ENCODE measurements around the gene PLPP3.

Gene PLPP3

GRCh38 chr1:56468518-56468917, 110.8 kb downstream of the PLPP3 start:
- Histone ChIP-seq H3K36me3 (ENCODE audit: control insufficient read depth, insufficient read depth, low read length) (no peaks in the 10 kb centered on the region), H3K4me1 (ENCODE audit: control insufficient read depth, insufficient read depth, low read length) (no peaks in the 10 kb centered on the region), H3K27ac (ENCODE audit: insufficient read depth, low read depth, low read length, poor library complexity, severe bottlenecking) (no peak overlapping the region), H3K27me3 (ENCODE audit: control insufficient read depth, insufficient read depth, low read length, poor library complexity, severe bottlenecking) (no peaks in the 10 kb centered on the region), H3K9me3 (ENCODE audit: control insufficient read depth, low read length) (no peaks in the 10 kb centered on the region), H3K4me3 (ENCODE audit: insufficient read depth, low read depth, low read length) (no peak overlapping the region)
- WGBS, 2 experiments = 91 to 95% methylated on average over 7 of the region's 7 CpGs

GRCh38 chr1:56466538-56466937, 112.8 kb downstream of the PLPP3 start:
- 93 to 96% methylated on average over 1 of the region's 1 CpG for whole genome bisulfite sequencing, 2 experiments
- no peaks in the 10 kb centered on the region for H3K9me3 ChIP-seq (ENCODE audit: control insufficient read depth, low read length)

GRCh38 chr1:56464294-56464693, 115.1 kb downstream of the PLPP3 start:
- Histone ChIP-seq H3K9me3 (ENCODE audit: control insufficient read depth, low read length) (no peaks in the 10 kb centered on the region), H3K27me3 (ENCODE audit: control insufficient read depth, insufficient read depth, low read length, poor library complexity, severe bottlenecking) (no peaks in the 10 kb centered on the region), H3K4me3 (ENCODE audit: insufficient read depth, low read depth, low read length) (no peak overlapping the region), H3K27ac (ENCODE audit: insufficient read depth, low read depth, low read length, poor library complexity, severe bottlenecking) (no peak overlapping the region), H3K36me3 (ENCODE audit: control insufficient read depth, insufficient read depth, low read length) (no peaks in the 10 kb centered on the region), H3K4me1 (ENCODE audit: control insufficient read depth, insufficient read depth, low read length) (no peaks in the 10 kb centered on the region)
- WGBS, 2 experiments = 94 to 96% methylated on average over 4 of the region's 4 CpGs

More at GRCh38 chr1:56466538-56466937, 112.8 kb downstream of the PLPP3 start:
- H3K27ac ChIP-seq (ENCODE audit: insufficient read depth, low read depth, low read length, poor library complexity, severe bottlenecking) = no peak overlapping the region
- H3K4me3 ChIP-seq (ENCODE audit: insufficient read depth, low read depth, low read length) = no peak overlapping the region
- H3K27me3 ChIP-seq (ENCODE audit: control insufficient read depth, insufficient read depth, low read length, poor library complexity, severe bottlenecking) = no peaks in the 10 kb centered on the region
- no peaks in the 10 kb centered on the region for H3K36me3 ChIP-seq (ENCODE audit: control insufficient read depth, insufficient read depth, low read length)
- H3K4me1 ChIP-seq (ENCODE audit: control insufficient read depth, insufficient read depth, low read length) = no peaks in the 10 kb centered on the region

GRCh38 chr1:56463376-56463775, 116.0 kb downstream of the PLPP3 start:
- Histone ChIP-seq H3K27ac (ENCODE audit: insufficient read depth, low read depth, low read length, poor library complexity, severe bottlenecking) (no peak overlapping the region), H3K4me1 (ENCODE audit: control insufficient read depth, insufficient read depth, low read length) (no peaks in the 10 kb centered on the region), H3K4me3 (ENCODE audit: insufficient read depth, low read depth, low read length) (no peak overlapping the region), H3K27me3 (ENCODE audit: control insufficient read depth, insufficient read depth, low read length, poor library complexity, severe bottlenecking) (no peaks in the 10 kb centered on the region), H3K9me3 (ENCODE audit: control insufficient read depth, low read length) (no peaks in the 10 kb centered on the region), H3K36me3 (ENCODE audit: control insufficient read depth, insufficient read depth, low read length) (no peaks in the 10 kb centered on the region)
- 91 to 95% methylated on average over 1 of the region's 1 CpG for WGBS, 2 experiments

- WGBS, 2 experiments = 93 to 94% methylated on average over 3 of the region's 3 CpGs
- Histone ChIP-seq H3K4me3 (ENCODE audit: insufficient read depth, low read depth, low read length) (no peak overlapping the region), H3K4me1 (ENCODE audit: control insufficient read depth, insufficient read depth, low read length) (no peaks in the 10 kb centered on the region), H3K27ac (ENCODE audit: insufficient read depth, low read depth, low read length, poor library complexity, severe bottlenecking) (no peak overlapping the region), H3K9me3 (ENCODE audit: control insufficient read depth, low read length) (no peaks in the 10 kb centered on the region), H3K36me3 (ENCODE audit: control insufficient read depth, insufficient read depth, low read length) (no peaks in the 10 kb centered on the region), H3K27me3 (ENCODE audit: control insufficient read depth, insufficient read depth, low read length, poor library complexity, severe bottlenecking) (no peaks in the 10 kb centered on the region)
These were observed 117.2 kb downstream of the PLPP3 start for GRCh38 chr1:56462209-56462608.

- Histone ChIP-seq H3K27ac (ENCODE audit: insufficient read depth, low read depth, low read length, poor library complexity, severe bottlenecking) (no peak overlapping the region), H3K4me1 (ENCODE audit: control insufficient read depth, insufficient read depth, low read length) (no peaks in the 10 kb centered on the region), H3K36me3 (ENCODE audit: control insufficient read depth, insufficient read depth, low read length) (no peaks in the 10 kb centered on the region), H3K9me3 (ENCODE audit: control insufficient read depth, low read length) (no peaks in the 10 kb centered on the region), H3K4me3 (ENCODE audit: insufficient read depth, low read depth, low read length) (no peak overlapping the region), H3K27me3 (ENCODE audit: control insufficient read depth, insufficient read depth, low read length, poor library complexity, severe bottlenecking) (no peaks in the 10 kb centered on the region)
- 66 to 68% methylated on average over 12 of the region's 12 CpGs for WGBS, 2 experiments
These were observed 117.9 kb downstream of the PLPP3 start for GRCh38 chr1:56461158-56462127.

GRCh38 chr1:56459260-56459659, 120.1 kb downstream of the PLPP3 start:
- Histone ChIP-seq H3K27ac (ENCODE audit: insufficient read depth, low read depth, low read length, poor library complexity, severe bottlenecking) (no peak overlapping the region), H3K9me3 (ENCODE audit: control insufficient read depth, low read length) (no peaks in the 10 kb centered on the region), H3K27me3 (ENCODE audit: control insufficient read depth, insufficient read depth, low read length, poor library complexity, severe bottlenecking) (no peaks in the 10 kb centered on the region), H3K36me3 (ENCODE audit: control insufficient read depth, insufficient read depth, low read length) (no peaks in the 10 kb centered on the region), H3K4me1 (ENCODE audit: control insufficient read depth, insufficient read depth, low read length) (no peaks in the 10 kb centered on the region), H3K4me3 (ENCODE audit: insufficient read depth, low read depth, low read length) (no peak overlapping the region)
- WGBS, 2 experiments = 92 to 95% methylated on average over 4 of the region's 4 CpGs

GRCh38 chr1:56457756-56458375, 121.5 kb downstream of the PLPP3 start:
- H3K9me3 ChIP-seq (ENCODE audit: control insufficient read depth, low read length) = no peaks in the 10 kb centered on the region
- no peak overlapping the region for H3K4me3 ChIP-seq (ENCODE audit: insufficient read depth, low read depth, low read length)
- no peaks in the 10 kb centered on the region for H3K27me3 ChIP-seq (ENCODE audit: control insufficient read depth, insufficient read depth, low read length, poor library complexity, severe bottlenecking)
- 93 to 94% methylated on average over 9 to 10 of the region's 10 CpGs for WGBS, 2 experiments
- no peak overlapping the region for H3K27ac ChIP-seq (ENCODE audit: insufficient read depth, low read depth, low read length, poor library complexity, severe bottlenecking)
- H3K36me3 ChIP-seq (ENCODE audit: control insufficient read depth, insufficient read depth, low read length) = no peaks in the 10 kb centered on the region
- peaks cover 9% of the 10 kb centered on the region for H3K4me1 ChIP-seq (ENCODE audit: control insufficient read depth, insufficient read depth, low read length)

- Histone ChIP-seq H3K36me3 (ENCODE audit: control insufficient read depth, insufficient read depth, low read length) (no peaks in the 10 kb centered on the region), H3K9me3 (ENCODE audit: control insufficient read depth, low read length) (no peaks in the 10 kb centered on the region), H3K4me3 (ENCODE audit: insufficient read depth, low read depth, low read length) (no peak overlapping the region), H3K4me1 (ENCODE audit: control insufficient read depth, insufficient read depth, low read length) (peaks cover 12% of the 10 kb centered on the region), H3K27me3 (ENCODE audit: control insufficient read depth, insufficient read depth, low read length, poor library complexity, severe bottlenecking) (no peaks in the 10 kb centered on the region), H3K27ac (ENCODE audit: insufficient read depth, low read depth, low read length, poor library complexity, severe bottlenecking) (no peak overlapping the region)
- WGBS, 2 experiments = 92 to 93% methylated on average over 12 of the region's 12 CpGs
These were observed 122.8 kb downstream of the PLPP3 start for GRCh38 chr1:56456435-56457101.
